Measurements from ENCODE around the gene ANKS6. TPM values are rescaled to one million over a fixed set of nuclear protein-coding genes. Genes with fewer than 3 reads are reported as not detected.

Gene ANKS6
- total RNA-seq, 4 donors from 2014 or later, result 10.3 to 23.0 (median 12.2) TPM

- TF ChIP-seq CTCF (IDR thresholded peaks at IDR 0.05; ENCODE audit: low read depth), result no peak
Observed at GRCh38 chr9:98691890-98692289, 104.5 kb downstream of the ANKS6 start.

GRCh38 chr9:98690686-98691085 lies 105.7 kb downstream of the ANKS6 start:
- no peak for TF ChIP-seq CTCF (IDR thresholded peaks at IDR 0.05; ENCODE audit: low read depth)

GRCh38 chr9:98688710-98689495 lies 107.5 kb downstream of the ANKS6 start:
- no peak for TF ChIP-seq CTCF (IDR thresholded peaks at IDR 0.05; ENCODE audit: low read depth)

- no peak for TF ChIP-seq CTCF (IDR thresholded peaks at IDR 0.05; ENCODE audit: low read depth)
Observed at GRCh38 chr9:98687911-98688310, 108.4 kb downstream of the ANKS6 start.

- no peak for TF ChIP-seq CTCF (IDR thresholded peaks at IDR 0.05; ENCODE audit: low read depth)
Observed at GRCh38 chr9:98686961-98687855, 109.1 kb downstream of the ANKS6 start.

Other genes starting within 250 kb of the ANKS6 start
- gene GABBR2, start 87.6 kb downstream of the ANKS6 start, total RNA-seq, result not detected
- 1 to 10 TPM; 1.9 to 8.5 (median 3.7) TPM for gene GALNT12, start 11.1 kb upstream of the ANKS6 start, total RNA-seq
- gene COL15A1, start 147.4 kb upstream of the ANKS6 start, total RNA-seq, result 10 to 100 TPM; 21.2 to 85.5 (median 59.4) TPM